Measurements from ENCODE around the gene DCDC1.
"Not testable (repeated sequence)": the region's sequence is repeated elsewhere in the genome, so short reads cannot be mapped to it uniquely, and the experiment has no call there.

DCDC1 gene

DNA sequence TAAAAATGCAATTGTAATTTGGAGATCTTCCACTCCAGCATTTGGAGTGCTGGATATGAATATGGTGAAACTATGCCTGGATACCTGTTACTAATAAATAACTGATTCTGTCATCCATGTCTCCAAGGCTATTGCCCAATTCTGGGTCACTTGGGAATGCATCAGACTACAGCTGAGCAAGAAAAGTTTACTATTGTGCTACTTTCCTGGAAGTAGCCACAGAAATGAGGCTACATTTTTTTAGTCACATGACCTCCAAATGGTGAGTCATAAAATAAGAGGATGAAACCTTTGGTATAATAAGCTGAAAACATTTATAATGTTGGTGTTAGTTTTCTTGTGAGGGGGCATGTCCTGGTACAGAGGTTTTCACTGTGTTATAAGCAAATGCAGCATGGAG is 44.4 kb downstream of the DCDC1 start:
- no peak for DNase-seq

DNA sequence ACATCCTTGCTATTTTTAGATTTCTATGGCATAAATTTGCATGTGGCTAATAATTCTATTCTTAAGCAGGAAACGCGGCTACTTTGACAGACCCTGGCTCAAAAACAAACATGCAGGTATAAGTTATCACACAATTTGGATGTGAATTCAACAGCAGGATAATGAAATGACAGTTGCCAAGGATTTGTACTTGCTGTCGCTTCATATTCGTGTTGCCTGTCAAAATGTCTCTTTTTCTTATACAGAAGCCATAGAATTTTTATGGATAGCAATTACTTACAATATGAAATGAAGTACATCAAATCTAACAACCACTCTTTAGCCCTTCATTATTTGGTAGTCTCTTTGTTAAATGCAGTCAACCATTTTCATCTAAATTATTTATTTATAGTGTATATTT is 46.4 kb downstream of the DCDC1 start:
- DNase-seq: no peak

DNA sequence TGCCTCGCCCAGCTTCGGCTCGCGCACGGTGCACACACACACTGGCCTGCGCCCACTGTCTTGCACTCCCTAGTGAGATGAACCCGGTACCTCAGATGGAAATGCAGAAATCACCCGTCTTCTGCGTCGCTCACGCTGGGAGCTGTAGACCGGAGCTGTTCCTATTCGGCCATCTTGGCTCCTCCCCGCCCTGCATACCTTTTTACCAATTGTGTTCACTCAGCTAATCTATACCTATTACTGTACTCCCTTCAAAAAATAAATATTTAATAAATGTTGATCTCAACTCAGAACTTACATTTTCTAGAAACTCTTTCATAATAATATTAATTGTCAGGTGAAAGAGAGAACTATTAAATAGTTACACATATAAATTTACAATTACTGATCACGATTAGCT is 48.0 kb downstream of the DCDC1 start:
- DNase-seq: not testable (repeated sequence)

DNA sequence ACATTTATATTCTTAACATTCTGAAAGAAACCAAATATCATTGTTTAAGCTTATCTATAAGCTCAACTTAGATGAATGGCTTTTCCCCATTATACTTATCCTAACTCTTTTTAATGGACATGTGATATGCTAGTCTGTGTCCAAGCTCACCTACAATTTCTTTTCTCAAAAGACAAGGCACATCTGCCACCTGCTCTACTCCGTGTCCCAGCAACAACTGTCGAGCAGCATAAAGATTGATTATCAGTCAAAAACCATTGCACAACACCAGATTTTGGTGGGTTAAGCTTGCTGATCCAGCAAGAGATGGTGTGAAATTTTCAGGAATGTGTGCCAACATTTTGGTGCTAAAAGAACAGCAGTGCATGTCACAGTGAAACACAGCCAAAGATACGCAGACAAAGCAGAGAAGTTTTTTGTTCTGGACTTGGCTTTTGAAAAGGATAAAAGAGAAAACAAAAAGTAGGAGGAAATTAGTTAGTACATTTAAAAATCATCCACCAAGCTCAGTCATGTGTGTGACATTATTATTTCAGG is 65.8 kb downstream of the DCDC1 start:
- no peak for DNase-seq

DNA sequence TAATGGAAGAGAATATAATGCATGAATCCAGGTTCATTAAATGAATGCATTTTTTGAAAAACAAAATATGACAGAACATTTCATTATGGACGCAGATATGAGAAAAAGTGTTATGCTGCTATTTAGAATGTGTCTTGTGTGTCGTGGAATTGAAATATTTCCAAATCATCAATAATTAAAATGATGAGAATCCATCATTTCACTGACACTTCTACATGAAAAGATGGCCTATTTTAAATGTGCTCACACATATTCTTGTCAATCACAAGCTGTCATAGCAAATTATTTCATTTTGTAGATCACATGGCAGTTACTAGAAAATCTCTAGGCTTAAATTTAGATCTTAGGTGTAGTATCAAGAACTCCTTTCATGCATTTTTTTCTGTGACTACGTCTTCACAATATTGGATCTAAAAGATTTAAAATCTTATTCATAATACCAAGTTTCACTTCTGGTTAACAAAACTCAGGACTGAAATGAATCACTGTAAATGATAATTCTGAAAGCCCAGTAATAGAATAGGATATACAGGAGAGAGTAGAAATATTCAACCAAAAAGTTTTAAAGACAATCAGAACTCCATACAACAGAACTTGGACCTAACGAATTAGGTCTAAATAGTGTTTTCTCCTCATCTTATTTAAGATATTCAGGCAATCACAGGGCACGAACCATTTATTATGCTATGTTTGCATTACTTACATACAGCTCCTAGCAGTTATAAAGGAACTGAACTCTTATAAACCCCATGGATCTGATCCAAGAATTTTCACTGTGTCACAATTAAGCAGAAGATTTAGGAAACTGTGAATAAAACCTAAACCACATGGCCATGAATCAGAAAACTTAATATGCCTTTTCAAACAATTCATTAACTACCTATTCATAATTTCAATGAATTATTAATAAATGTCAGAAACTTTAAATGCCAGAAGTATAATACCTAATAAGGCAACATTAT is 67.7 kb downstream of the DCDC1 start:
- DNase-seq: no peak

DNA sequence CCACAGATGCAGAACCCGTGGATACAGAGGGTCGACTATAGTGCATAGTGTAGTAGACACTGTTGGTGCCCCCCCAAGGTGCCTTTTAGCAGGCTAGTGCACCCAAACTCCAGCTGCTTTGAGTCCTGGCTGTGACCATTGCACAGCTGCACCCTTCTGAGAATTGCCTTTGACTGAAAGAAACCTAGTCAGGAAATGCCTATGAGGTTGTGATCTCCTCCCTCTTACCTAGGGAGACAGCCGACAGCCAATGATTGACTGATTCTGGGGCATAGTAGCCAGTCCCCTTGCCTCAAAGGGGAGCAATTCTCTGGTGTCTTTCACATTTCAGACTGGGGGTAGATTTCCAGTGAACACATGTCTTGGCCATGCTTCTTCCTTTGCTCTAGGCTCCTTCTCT is 74.2 kb downstream of the DCDC1 start:
- DNase-seq: no peak

DNA sequence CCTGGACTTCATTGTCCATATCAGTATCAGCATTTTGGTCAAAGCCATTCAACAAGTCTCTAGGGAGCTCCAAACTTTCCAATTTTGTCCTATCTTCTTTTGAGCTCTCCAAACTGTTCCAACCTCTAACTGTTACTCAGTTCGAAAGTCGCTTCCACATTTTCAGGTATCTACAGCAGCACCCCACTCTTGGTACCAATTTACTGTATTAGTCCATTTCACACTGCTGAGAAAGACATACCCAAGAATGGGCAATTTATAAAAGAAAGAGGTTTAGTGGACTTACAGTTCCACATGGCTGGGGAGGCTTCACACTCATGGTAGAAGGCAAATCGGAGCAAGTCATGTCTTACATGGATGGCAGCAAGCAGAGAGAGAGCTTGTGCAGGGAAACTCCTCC is 96.0 kb downstream of the DCDC1 start:
- not testable (repeated sequence) for DNase-seq

DNA sequence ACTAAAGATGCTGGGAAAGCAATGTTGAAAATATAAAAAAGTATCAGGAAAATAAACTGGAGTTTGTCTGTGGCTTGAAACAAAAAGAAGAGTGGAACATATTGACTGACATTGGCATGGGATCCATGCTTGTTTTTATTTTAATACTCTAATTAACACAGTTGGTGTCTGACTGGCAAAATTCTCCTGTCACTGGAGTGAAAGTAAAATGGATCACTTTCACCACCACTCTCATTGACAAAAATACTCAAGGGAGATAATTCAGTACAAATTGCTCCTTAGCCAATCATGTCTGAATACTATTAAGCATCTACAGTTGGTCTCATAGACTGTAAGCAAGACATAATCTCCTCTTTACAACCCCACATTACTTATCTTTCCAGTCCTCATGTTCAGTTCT is 101.8 kb downstream of the DCDC1 start:
- DNase-seq: no peak

DNA sequence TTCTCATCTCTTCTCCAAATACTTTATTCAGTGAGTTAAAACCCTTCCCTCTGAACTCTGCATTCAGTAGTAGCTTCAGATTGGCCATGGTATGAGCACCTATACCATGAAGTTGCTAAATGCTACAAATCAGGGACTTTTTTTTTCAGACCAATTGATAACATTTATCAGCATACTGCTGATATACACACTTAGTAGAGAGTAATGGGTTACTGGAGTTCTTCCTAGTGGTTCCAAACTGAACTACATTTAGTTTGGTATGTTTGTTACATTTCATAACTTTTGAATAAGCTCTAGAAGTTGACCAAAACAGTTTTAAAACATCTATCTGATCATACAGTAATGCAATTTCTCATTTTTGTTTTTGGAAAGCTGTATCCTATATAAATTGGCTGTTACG is 104.7 kb downstream of the DCDC1 start:
- no peak for DNase-seq

DNA sequence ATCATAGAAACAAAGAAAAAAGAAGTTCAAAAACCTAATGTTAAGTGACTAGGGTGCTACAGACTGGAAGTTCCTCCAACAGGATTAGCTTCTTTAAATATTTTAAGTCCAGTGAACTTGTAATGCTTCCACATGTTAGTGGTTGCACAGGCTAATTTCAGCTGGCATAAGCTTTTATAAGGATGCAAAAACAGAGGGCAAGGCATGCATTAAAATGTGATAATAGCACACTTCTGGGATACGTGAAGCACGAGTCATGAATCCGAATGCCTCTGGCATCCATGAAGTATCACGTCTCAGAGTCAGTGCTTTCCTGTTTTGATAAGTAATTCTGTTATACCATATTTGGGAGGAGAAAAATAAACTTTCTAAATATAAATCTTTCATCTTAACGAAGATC is 106.8 kb downstream of the DCDC1 start:
- no peak for DNase-seq

DNA sequence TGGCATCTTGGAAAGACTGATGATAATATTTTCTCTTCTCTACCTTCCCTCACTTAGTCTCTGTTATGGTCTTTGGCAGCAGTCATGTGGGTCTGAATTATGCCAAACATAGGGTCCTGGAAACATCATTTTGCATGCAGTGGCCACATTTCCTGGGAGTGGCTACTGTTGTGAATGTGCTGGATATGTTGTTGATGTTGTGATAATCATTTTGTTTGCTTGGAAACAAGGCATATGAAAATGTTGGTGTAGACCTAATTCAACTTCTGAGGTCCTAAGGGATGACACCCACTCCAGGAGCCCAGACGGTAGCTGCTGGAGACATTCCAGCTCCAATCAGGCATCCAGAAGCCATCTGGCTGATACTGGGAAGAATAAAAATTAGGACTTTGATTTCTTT is 109.7 kb downstream of the DCDC1 start:
- no peak for DNase-seq

DNA sequence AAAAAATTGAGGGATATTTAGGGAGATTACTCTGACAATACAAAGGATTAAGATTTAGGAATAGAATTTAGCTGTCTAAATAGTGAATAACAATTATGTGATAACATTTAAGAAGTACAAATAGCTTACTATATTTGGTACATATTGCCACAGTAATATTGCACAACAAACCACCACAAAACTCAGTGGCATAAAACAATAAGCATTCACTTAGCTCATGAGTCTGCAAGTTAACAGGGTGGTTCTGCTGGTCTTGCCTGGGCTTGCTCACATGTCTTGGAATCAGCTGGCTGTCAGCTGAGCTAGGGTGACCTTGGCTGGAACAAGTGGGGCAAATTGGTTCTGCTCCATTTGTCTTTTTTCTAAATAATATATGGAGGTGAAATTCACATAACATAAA is 115.1 kb downstream of the DCDC1 start:
- no peak for DNase-seq

DNA sequence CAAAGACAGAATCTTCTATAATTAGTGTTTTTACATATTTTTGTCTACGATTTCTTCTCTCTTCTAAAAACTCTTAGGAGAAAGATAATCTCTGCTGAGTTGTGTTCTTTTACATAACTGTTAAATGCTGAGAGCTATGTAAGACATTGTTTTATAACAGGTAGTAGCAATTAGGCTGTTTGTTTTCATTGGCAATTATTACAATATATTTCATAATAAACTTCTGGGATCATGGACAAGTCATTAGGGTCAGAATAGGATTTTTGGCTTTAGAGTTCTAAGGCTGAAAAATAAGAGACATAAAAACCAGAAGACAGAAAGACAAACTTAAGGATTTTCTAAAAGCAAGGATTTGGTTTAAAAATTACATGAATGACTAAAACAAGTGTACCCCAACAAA is 120.8 kb downstream of the DCDC1 start:
- DNase-seq: no peak

DNA sequence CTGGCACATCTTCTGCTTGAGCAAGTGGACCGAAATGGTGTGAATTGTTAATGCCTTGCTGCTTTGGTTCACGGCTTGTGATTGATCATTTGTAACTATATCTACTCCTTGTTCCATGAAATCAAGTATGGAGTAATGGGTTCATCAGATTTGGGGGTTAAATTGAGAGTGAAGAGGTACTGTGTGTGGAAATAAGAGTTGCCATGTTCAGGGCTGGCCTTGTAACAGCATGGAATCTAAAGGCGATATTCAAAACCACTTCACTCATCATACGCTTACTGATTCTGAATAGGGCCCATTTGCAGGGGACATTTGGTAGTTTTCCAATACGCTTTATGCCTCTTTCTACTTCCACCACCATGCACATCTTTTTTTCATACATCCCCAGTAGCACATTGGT is 122.2 kb downstream of the DCDC1 start:
- DNase-seq: no peak

DNA sequence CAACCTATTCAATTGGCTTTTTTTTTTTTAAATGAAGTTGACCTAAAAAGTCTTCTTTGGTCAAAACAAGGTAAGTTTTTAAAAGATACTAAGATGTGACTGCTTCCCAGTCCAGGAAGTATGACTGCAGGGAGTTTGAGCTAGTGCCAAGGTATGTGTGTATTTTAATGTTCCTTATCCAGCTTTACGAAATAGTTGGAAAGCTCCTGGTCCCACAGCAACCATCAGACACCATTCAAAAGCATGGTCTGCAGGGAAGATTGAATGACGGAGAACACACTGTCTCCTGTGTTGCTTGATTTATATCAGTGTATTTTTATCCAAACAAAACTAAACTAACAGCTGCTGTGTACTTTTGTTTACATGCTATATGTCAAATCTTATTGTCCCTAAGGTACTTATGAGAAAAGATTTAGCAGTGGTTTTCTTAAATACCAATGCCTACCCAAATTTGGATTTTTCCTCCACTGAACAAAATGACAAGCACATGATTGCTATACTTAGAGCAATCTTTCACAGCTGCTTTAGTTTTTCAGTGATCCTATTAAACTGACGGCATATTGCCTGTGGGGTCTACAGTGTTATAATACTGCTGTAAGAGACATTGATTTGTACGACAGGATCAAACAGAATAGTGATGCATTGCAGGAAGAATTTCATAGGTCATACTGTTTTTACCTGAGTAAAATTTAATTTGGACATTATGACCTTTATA is 122.9 kb downstream of the DCDC1 start:
- no peak for DNase-seq

DNA sequence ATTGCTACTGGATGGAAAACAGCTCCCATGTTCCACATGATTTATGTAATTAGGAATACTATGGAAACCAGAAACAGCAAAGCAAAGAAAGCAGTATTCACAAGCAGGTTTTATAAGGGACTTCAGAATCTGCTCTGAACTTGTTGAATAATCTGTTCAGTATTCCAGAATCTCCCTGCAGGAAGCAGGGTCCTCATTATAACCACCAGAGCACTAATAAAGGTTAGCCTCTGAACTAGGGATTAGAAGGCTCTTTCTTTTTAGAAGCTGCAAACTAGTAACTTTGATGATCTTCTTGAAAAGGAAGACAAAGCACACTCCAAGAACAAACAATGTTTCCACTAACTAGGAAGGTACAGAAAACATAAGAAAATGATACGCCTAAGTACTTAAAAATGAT is 125.8 kb downstream of the DCDC1 start:
- no peak for DNase-seq

DNA sequence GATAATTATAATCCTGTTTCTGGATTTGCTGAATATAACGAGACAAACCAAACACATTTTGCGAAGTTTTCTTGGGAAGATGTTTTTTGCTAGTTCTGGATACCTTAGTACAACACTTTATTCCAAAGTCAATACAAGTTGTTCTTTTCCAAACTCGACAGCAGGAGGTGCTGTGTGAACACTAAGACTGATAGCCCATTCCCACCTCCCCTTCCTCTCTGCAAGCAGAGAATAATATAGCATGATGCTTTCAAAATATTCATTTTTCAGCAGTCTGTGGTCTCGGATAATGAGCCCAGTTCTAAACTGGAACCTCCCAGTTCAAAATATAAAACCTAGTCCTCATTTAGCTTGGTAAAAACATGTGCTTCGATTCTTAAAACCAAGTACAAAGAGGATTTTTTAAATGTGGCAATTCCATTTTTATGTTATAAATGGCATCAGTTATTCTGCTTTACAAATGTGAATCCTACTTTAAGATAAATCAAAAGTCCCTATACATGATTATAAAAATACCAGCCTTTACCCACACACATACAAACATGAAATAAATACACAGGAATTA is 129.1 kb downstream of the DCDC1 start:
- no peak for DNase-seq

DNA sequence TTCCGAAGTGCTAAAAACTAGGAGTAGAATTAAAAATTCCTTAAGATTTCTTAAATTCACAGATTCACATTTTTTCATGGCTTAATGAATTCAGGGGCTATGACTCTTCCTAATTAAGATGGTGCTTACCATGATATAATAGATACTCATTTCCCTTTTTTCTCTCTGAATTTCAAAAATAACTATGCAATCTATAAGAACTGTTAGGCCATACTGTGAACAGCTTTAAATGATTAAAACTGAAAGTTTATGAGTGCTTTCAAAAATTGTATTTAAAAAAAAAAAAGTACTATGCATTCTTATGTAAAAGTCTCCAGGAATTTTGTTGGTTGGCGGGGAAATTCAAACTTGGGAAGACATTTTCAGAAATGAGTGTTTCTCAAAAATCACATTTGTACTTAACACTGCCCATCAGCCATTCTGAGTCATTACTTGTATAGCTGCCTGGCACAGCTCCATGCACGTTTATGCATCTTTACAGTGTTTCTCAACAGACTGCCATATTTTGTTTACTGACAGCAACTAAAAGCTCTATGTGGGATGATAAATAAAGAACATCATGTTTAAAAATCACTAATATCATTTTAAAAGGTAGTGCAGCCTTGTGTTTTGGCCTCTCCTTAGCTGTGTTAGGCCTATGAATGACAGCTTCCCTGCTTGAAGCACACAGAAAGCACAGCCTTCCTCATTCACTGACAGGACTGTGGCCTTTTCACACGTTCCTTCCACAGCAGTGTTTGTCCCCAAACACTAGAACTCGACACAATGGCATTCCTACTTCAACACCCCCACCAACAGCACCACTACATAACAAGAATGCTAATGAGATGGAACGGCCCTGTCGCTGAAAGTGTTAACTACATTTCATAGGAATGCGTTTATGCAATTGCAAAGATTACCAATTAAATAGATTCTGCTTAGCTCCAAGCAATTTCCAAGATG is 131.4 kb downstream of the DCDC1 start:
- DNase-seq: no peak

DNA sequence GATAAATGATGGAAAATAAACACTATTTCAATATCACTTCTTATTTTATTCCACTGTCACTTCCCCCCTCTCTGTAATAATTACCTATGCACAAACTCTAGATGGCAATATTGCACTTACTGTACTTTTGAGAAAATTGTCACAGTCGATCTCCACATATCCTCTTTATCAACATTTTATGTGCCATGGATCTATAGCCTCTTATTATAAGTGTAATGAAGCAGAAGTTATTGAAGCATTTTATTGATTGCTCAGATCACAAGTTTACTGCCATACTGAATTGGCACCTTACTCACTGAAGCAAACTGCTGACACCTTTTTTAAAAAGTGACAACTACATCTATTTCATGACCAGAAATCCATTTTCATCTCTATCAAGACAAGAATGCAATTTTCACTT is 133.4 kb downstream of the DCDC1 start:
- DNase-seq: no peak

DNA sequence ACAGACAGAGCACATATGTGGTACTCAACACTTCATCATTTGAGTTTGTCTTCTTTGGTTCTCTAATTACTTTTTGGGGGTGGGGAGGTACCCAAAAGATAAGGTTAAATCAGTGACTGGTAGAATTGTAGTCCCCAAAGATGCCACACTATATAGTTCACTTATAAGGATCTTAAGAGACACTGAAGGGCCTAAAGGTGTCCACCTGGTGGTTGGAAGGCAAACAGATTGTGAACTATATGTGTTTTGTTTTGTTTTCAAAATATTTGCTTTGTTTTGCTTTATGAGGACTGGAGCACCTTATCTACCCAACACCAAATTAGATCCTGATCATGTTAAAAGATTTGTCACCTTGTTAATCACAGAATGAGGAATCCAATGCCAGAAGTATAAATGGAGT is 136.1 kb downstream of the DCDC1 start:
- no peak for DNase-seq

DNA sequence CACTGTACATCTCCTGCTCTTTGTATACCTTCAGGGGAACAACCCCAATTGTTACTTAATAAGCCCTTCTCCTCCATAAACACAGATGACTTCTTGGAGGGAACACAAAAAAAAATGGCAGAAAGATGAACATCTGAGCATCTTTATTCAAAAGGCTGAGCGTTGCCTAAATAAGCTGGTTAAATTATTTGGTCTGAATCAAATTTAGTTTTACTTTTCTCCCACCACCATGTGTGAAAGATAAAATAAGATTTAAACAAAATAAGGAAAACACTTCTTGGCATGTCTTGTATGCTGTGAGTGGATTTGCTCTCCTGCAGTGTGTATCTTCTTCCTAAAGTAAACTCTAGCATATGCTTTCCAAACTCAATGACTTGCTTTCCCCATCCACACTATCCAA is 137.9 kb downstream of the DCDC1 start:
- no peak for DNase-seq

DNA sequence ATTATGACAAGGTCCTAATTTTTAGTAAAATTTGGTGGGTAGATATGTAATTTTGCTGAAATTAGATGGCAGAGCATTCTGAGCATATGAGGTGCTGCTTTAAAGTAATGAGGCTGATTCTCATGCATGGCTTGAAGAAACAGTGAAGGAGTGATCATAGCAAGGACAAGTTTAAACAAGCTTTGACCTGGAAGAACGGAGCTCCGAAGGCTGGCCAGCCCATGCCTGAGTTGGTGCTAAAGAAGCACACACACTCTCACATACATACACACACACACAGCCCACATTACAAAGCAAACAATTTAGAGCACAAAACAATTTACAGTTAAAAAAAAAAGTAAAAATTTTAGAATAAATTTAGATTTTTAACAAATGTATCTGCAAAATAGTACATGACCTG is 150.7 kb downstream of the DCDC1 start:
- no peak for DNase-seq

DNA sequence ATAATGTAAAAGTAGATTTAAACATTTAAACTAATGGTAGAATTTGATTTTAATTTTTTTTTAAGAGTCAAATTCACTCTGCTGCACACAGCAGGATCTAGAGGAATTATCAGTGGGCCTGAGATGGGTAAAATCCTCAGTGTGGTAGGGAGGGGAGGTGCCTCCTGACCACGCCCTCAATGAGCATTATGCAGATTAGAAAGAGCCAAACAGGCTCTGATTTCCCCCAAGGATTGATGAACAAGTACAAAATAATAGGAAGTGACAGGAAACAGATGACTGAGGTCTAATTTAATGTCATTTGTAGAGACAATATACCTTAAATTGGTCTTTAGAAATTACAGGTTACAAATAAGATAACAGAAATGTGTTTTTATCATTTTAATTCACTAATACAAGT is 155.2 kb downstream of the DCDC1 start:
- DNase-seq: no peak
